Activated B cell treated with CpG ODN at 0.5 μM for 24 hours (primary cell): Measurements from ENCODE around the gene PRKAG2. TPM values are rescaled to one million over a fixed set of nuclear protein-coding genes. Genes with fewer than 3 reads are reported as not detected.
A peak's percentile ranks its signal among the peaks of the same experiment; 100 is the strongest.

Experiments used
- ATAC-seq: fragments of 200-7000 bp; cut with Tn5 transposase; one replicate; pipeline ENCODE4 v1.10.0; 2021; ENCODE audit warnings: low read depth, mild to moderate bottlenecking, moderate library complexity
- CTCF ChIA-PET: fragments of 350-600 bp; sonication (Branson Sonifier 250); formaldehyde crosslinking; loops from one replicate; lab custom pipeline; 2021; ENCODE audit warnings: antibody characterized with exemption; lab: Charles Lee
- POLR2A ChIA-PET: fragments of 350-600 bp; sonication (Branson Sonifier 250); formaldehyde crosslinking; loops from one replicate; lab custom pipeline; 2021; ENCODE audit warnings: antibody characterized with exemption; lab: Charles Lee
- DNase-seq: peaks from one replicate; pipeline ENCODE4 v3.0.0; 2022
- H3K27ac Mint-ChIP-seq: one replicate; pipeline ENCODE4 v1.8.0; 2020; ENCODE audit warnings: mixed read lengths
- H3K27me3 Mint-ChIP-seq: one replicate; pipeline ENCODE4 v1.8.0; 2021; ENCODE audit warnings: mixed read lengths
- H3K36me3 Mint-ChIP-seq: one replicate; pipeline ENCODE4 v1.8.0; 2021; ENCODE audit warnings: low read depth, mixed read lengths
- H3K4me1 Mint-ChIP-seq: one replicate; pipeline ENCODE4 v1.8.0; 2021; ENCODE audit warnings: mixed read lengths
- H3K4me3 Mint-ChIP-seq: one replicate; pipeline ENCODE4 v1.8.0; 2020; ENCODE audit warnings: mild to moderate bottlenecking, mixed read lengths
- H3K9me3 Mint-ChIP-seq: one replicate; pipeline ENCODE4 v1.8.0; 2020; ENCODE audit warnings: mixed read lengths
- intact Hi-C: fragments of 100-400 bp; cut with micrococcal nuclease; formaldehyde crosslinking; loops from one replicate; pipeline ENCODE4 v1.15.1; 2024
- total RNA-seq: library from RNA; stranded (reverse); gene quantifications from 2 replicates; pipeline ENCODE4 v1.2.3, GENCODE V29; 2022
- TF ChIP-seq, protein P1 (sequence below): fragments of 200-600 bp; IDR thresholded peaks from one replicate; pipeline ENCODE4 v1.8.0; 2022; ENCODE audit warnings: antibody characterized with exemption, mild to moderate bottlenecking

The PRKAG2 gene
- total RNA-seq, 1 donor from 2014 or later: 19.7 TPM

DNA sequence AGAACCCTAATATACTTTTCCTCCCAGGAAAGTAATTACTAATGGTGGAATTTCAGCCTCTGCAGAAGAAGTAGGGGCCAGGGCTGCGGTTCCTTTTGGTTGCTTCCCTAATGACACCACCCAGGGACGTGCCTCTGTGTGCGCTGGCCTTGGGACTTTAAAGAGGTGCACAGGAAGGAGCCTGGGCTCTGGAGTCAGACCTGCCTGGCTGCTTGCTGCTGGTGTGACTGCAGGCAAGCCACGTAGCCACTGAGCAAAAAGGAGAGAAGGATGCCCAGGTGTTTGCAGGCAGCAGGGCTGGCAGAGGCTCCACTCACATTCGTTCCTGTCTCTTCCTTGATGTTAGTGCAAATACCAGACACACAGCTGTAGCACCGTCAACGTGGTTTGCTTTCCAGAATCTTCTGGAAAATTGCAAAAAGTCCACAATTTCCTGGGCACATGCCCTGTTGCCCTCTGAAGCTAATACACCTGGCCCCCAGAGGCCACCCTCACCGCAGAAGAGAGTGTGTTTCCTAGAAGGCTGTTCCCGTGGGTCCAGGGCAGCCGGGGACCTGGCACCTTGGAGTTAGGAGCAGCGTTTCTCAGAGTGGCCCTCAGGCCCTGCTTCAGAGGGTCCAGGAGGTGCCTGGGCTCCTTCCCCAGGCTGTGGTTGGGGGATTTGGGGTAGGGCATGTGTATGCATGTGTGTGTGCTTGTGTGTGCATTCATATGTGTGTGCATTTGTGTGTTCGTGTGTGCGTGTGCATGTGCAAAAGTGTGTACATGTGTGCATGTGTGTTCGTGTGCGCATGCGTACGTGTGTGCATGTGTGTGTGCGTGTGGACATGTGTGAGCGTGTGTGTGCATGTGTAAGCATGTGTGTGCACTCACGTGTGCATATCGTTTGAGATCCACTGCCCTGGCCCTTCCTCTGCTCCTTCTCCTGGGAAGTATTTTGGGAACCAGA, 12.8 kb upstream of the PRKAG2 start:
- no peak for DNase-seq
- ATAC-seq: no peak

DNA sequence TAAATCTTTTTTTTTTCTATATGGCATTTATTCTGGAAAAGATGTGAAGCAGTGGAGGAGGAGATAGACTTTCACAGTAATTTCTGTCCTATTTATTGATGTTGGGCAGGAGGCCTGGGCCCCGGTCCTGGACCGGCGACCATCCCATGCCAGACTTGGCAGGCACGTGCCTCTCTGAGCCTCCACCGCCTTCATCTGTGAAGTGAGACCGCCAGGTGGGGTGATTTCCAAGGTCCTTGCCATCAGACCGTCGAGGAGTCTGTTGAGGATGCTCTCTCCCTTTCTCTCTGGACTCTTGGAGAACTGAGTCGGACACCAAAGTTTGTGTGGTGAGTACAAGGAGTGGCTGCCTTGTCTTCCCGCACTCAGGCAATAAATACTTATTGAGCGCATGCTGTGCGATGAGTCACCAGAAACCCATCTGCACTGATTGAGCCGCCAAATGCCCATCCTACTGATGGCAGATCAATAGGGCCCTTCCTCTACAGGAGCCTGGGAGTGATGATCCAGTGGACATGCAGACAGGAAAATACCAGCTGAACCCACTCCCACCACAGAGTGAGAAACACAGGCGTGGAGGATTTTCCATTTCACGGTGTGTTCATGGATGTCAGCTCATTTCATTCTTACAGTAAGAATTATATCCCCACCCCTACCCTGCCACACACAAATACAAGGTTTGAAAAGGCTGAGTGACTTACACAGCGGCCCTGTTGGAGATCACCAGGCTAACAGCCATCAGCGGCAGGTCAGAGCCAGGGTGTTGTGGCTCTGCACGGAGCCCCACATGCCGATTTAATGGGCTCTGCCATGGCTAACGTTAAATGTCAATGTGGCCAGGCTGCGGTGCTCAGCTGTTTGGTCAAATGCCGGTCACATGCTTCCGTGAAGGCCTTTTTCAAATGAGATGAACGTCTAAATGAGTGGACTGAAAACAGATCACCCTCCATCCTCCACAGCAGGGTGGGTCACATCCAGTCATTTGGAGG, 11.5 kb upstream of the PRKAG2 start:
- peaks cover 3% of the 10 kb centered on the region for H3K4me1 Mint-ChIP-seq
- TF ChIP-seq, protein P1, sequence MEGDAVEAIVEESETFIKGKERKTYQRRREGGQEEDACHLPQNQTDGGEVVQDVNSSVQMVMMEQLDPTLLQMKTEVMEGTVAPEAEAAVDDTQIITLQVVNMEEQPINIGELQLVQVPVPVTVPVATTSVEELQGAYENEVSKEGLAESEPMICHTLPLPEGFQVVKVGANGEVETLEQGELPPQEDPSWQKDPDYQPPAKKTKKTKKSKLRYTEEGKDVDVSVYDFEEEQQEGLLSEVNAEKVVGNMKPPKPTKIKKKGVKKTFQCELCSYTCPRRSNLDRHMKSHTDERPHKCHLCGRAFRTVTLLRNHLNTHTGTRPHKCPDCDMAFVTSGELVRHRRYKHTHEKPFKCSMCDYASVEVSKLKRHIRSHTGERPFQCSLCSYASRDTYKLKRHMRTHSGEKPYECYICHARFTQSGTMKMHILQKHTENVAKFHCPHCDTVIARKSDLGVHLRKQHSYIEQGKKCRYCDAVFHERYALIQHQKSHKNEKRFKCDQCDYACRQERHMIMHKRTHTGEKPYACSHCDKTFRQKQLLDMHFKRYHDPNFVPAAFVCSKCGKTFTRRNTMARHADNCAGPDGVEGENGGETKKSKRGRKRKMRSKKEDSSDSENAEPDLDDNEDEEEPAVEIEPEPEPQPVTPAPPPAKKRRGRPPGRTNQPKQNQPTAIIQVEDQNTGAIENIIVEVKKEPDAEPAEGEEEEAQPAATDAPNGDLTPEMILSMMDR: no peak
- H3K27ac Mint-ChIP-seq: no peak overlapping the region
- no peaks in the 10 kb centered on the region for H3K36me3 Mint-ChIP-seq
- no peaks in the 10 kb centered on the region for H3K9me3 Mint-ChIP-seq
- DNase-seq: peak; percentile 5
- intact Hi-C loops: no loop called here
- no peak for ATAC-seq
- ChIA-PET POLR2A (no interaction called here), CTCF (no interaction called here)
- H3K4me3 Mint-ChIP-seq: no peak overlapping the region
- H3K27me3 Mint-ChIP-seq: peaks cover 17% of the 10 kb centered on the region

More for the DNA sequence above, 12.8 kb upstream of the PRKAG2 start:
- ChIA-PET CTCF (no interaction called here), POLR2A (no interaction called here)
- Mint-ChIP-seq H3K27me3 (peaks cover 17% of the 10 kb centered on the region), H3K4me3 (no peak overlapping the region), H3K4me1 (peaks cover 3% of the 10 kb centered on the region), H3K9me3 (no peaks in the 10 kb centered on the region), H3K36me3 (no peaks in the 10 kb centered on the region), H3K27ac (no peak overlapping the region)
- intact Hi-C loops: no loop called here
- TF ChIP-seq, protein P1: no peak

- Mint-ChIP-seq H3K4me1 (peaks cover 3% of the 10 kb centered on the region), H3K27me3 (peaks cover 15% of the 10 kb centered on the region), H3K4me3 (no peak overlapping the region), H3K9me3 (no peaks in the 10 kb centered on the region), H3K27ac (no peak overlapping the region), H3K36me3 (no peaks in the 10 kb centered on the region)
- ATAC-seq: no peak
- ChIA-PET CTCF (no interaction called here), POLR2A (no interaction called here)
- DNase-seq: no peak
- TF ChIP-seq, protein P1: no peak
- intact Hi-C loops: no loop called here
These were observed 9.9 kb upstream of the PRKAG2 start for GRCh38 chr7:151886783-151887182.

- ATAC-seq (no peak), DNase-seq (no peak)
- TF ChIP-seq, protein P1: no peak
- CTCF ChIA-PET: no interaction called here
- Mint-ChIP-seq H3K4me3 (no peak overlapping the region), H3K4me1 (no peaks in the 10 kb centered on the region), H3K36me3 (no peaks in the 10 kb centered on the region), H3K27me3 (peaks cover 7% of the 10 kb centered on the region), H3K27ac (no peak overlapping the region), H3K9me3 (no peaks in the 10 kb centered on the region)
- POLR2A ChIA-PET: no interaction called here
- intact Hi-C loops: no loop called here
These were observed 8.3 kb upstream of the PRKAG2 start for GRCh38 chr7:151885202-151885580.
